H9 (cell line): Measurements from ENCODE around the gene LAMC3. TPM values are rescaled to one million over a fixed set of nuclear protein-coding genes. Genes with fewer than 3 reads are reported as not detected.

Source experiments
- DNase-seq: peaks from one replicate; pipeline ENCODE4 v3.0.0-alpha.2; 2017
- H2AFZ ChIP-seq: one replicate; pipeline ENCODE4 v1.6.1; 2013; ENCODE audit warnings: mild to moderate bottlenecking, low read length, control low read depth, moderate library complexity
- H2AK5ac ChIP-seq: 2 replicates; pipeline ENCODE4 v1.6.1; 2013; ENCODE audit warnings: low read length, control low read depth, mixed read lengths; ENCODE audit not compliant: insufficient read length
- H2BK120ac ChIP-seq: one replicate; pipeline ENCODE4 v1.6.1; 2013; ENCODE audit warnings: low read depth, mild to moderate bottlenecking, low read length, control low read depth, inconsistent platforms; ENCODE audit not compliant: poor library complexity, severe bottlenecking
- H2BK12ac ChIP-seq: 2 replicates; pipeline ENCODE4 v1.6.1; 2013; ENCODE audit warnings: low read length, control low read depth, mixed read lengths, low read depth; ENCODE audit not compliant: insufficient read length
- H2BK15ac ChIP-seq: 2 replicates; pipeline ENCODE4 v1.6.1; 2013; ENCODE audit warnings: low read depth, low read length, control low read depth
- H2BK20ac ChIP-seq: one replicate; pipeline ENCODE4 v1.6.1; 2013; ENCODE audit warnings: low read depth, mild to moderate bottlenecking, low read length, control low read depth, inconsistent platforms; ENCODE audit not compliant: poor library complexity, severe bottlenecking
- H2BK5ac ChIP-seq: 2 replicates; pipeline ENCODE4 v1.6.1; 2013; ENCODE audit warnings: low read length, control low read depth, mixed read lengths; ENCODE audit not compliant: insufficient read length
- H3K14ac ChIP-seq: 2 replicates; pipeline ENCODE4 v1.6.1; 2013; ENCODE audit warnings: low read length, control low read depth; ENCODE audit not compliant: insufficient read depth
- H3K18ac ChIP-seq: 2 replicates; pipeline ENCODE4 v1.6.1; 2013; ENCODE audit warnings: low read depth, mild to moderate bottlenecking, mixed read lengths, low read length, control low read depth; ENCODE audit not compliant: insufficient read length
- H3K23ac ChIP-seq: 2 replicates; pipeline ENCODE4 v1.6.1; 2013; ENCODE audit warnings: low read length, control low read depth, mixed read lengths, low read depth; ENCODE audit not compliant: insufficient read length
- H3K23me2 ChIP-seq: 2 replicates; pipeline ENCODE4 v1.6.1; 2013; ENCODE audit warnings: low read depth, mild to moderate bottlenecking, mixed read lengths, low read length, control low read depth; ENCODE audit not compliant: insufficient read length, poor library complexity, severe bottlenecking
- H3K27ac ChIP-seq: 2 replicates; pipeline ENCODE4 v1.5.1; 2013; ENCODE audit warnings: low read length, control low read depth, mixed read lengths, low read depth; ENCODE audit not compliant: insufficient read length
- H3K27me3 ChIP-seq: 2 replicates; pipeline ENCODE4 v1.6.1; 2013; ENCODE audit warnings: low read length, control low read depth, inconsistent platforms; ENCODE audit not compliant: insufficient read depth
- H3K4ac ChIP-seq: 2 replicates; pipeline ENCODE4 v1.6.1; 2013; ENCODE audit warnings: low read depth, mild to moderate bottlenecking, control low read depth, inconsistent platforms, low read length, moderate library complexity
- H3K4me1 ChIP-seq: 2 replicates; pipeline ENCODE4 v1.6.1; 2013; ENCODE audit warnings: low read length, control low read depth, inconsistent platforms; ENCODE audit not compliant: insufficient read depth
- H3K4me2 ChIP-seq: 2 replicates; pipeline ENCODE4 v1.6.1; 2013; ENCODE audit warnings: low read length, control low read depth, mixed read lengths; ENCODE audit not compliant: insufficient read length, insufficient read depth
- H3K56ac ChIP-seq: 2 replicates; pipeline ENCODE4 v1.6.1; 2013; ENCODE audit warnings: low read depth, mild to moderate bottlenecking, mixed read lengths, low read length, control low read depth; ENCODE audit not compliant: insufficient read length
- H3K79me1 ChIP-seq: 2 replicates; pipeline ENCODE4 v1.6.1; 2013; ENCODE audit warnings: low read depth, mild to moderate bottlenecking, moderate library complexity, low read length, control low read depth, inconsistent platforms; ENCODE audit not compliant: insufficient read depth, poor library complexity, severe bottlenecking
- H3K79me2 ChIP-seq: 2 replicates; pipeline ENCODE4 v1.6.1; 2013; ENCODE audit warnings: low read length, control low read depth, inconsistent platforms; ENCODE audit not compliant: insufficient read depth
- H3K9ac ChIP-seq: 2 replicates; pipeline ENCODE4 v1.6.1; 2013; ENCODE audit warnings: low read length, control low read depth, mixed read lengths; ENCODE audit not compliant: insufficient read length; ENCODE audit errors: extremely low read depth
- H3K9me3 ChIP-seq: one replicate; pipeline ENCODE4 v1.6.1; 2013; ENCODE audit warnings: low read depth, low read length, inconsistent platforms; ENCODE audit not compliant: control insufficient read depth
- H3T11ph ChIP-seq: one replicate; pipeline ENCODE4 v1.6.1; 2013; ENCODE audit warnings: mild to moderate bottlenecking, low read length, control low read depth, inconsistent platforms
- H4K20me1 ChIP-seq: one replicate; pipeline ENCODE4 v1.6.1; 2013; ENCODE audit not compliant: control insufficient read depth, insufficient read length, insufficient read depth
- H4K5ac ChIP-seq: 2 replicates; pipeline ENCODE4 v1.6.1; 2013; ENCODE audit warnings: low read depth, mild to moderate bottlenecking, mixed read lengths, low read length, control low read depth; ENCODE audit not compliant: insufficient read length
- H4K8ac ChIP-seq: replicated peaks from 2 replicates; pipeline ENCODE4 v1.6.1; 2013; ENCODE audit warnings: low read length, control low read depth, mixed read lengths, low read depth; ENCODE audit not compliant: insufficient read length
- H4K91ac ChIP-seq: 2 replicates; pipeline ENCODE4 v1.6.1; 2013; ENCODE audit warnings: low read depth, mild to moderate bottlenecking, moderate library complexity, mixed read lengths, low read length, control low read depth; ENCODE audit not compliant: insufficient read length
- H3K27ac Mint-ChIP-seq, 3 experiments: 2 replicates in 2 of 3; 3 replicates in 1 of 3; pipeline ENCODE4 v1.8.0; 2020 to 2021; ENCODE audit warnings: mixed read lengths in 3 of 3, mild to moderate bottlenecking in 1 of 3, moderate library complexity in 1 of 3
- H3K27me3 Mint-ChIP-seq: 2 replicates; pipeline ENCODE4 v1.8.0; 2021; ENCODE audit warnings: low read depth, mild to moderate bottlenecking, moderate library complexity, mixed read lengths
- H3K36me3 Mint-ChIP-seq, 3 experiments: 2 replicates in 2 of 3; 3 replicates in 1 of 3; pipeline ENCODE4 v1.8.0; 2020 to 2021; ENCODE audit warnings: low read depth in 3 of 3, mixed read lengths in 3 of 3; ENCODE audit not compliant: insufficient read depth in 1 of 3
- H3K4me1 Mint-ChIP-seq, 2 experiments: 2 replicates each; pipeline ENCODE4 v1.8.0; 2020; ENCODE audit warnings: mixed read lengths in 2 of 2
- H3K4me3 Mint-ChIP-seq, 2 experiments: 2 replicates in 1 of 2; 3 replicates in 1 of 2; pipeline ENCODE4 v1.8.0; 2020 to 2021; ENCODE audit warnings: mild to moderate bottlenecking in 2 of 2, mixed read lengths in 2 of 2, moderate library complexity in 1 of 2
- H3K9me3 Mint-ChIP-seq, 2 experiments: 2 replicates in 1 of 2; 3 replicates in 1 of 2; pipeline ENCODE4 v1.8.0; 2020; ENCODE audit warnings: mild to moderate bottlenecking in 2 of 2, mixed read lengths in 2 of 2, moderate library complexity in 1 of 2
- CTCF ChIP-seq: fragments of 200-600 bp; sonication (generic); conservative IDR thresholded peaks from 3 replicates; pipeline ENCODE4 v1.8.0; 2021; ENCODE audit warnings: antibody characterized with exemption, mild to moderate bottlenecking
- WGBS: extraction: QIAGEN DNeasy Blood & Tissue Kit; methylation state at CpG from one replicate; pipeline ENCODE4 v1.1.7; 2013; ENCODE audit warnings: missing lambda C conversion rate, low lambda C conversion rate, mixed read lengths; ENCODE audit not compliant: insufficient read length; ENCODE audit errors: extremely low coverage; 5-methylcytosine and 5-hydroxymethylcytosine counted together
- total RNA-seq: library from RNA; stranded (reverse); gene quantifications from 2 replicates; pipeline ENCODE4 v1.2.1, GENCODE V29; 2021

Gene LAMC3
- total RNA-seq, 1 experiment from 2014 or later: 21.7 TPM

- Mint-ChIP-seq H3K4me1 (no peaks in the 10 kb centered on the region), H3K27me3 (no peaks in the 10 kb centered on the region), H3K9me3 (no peaks in the 10 kb centered on the region; a peak in 1 of 5 replicates), H3K36me3 (peaks cover 5 to 11% (median 5%) of the 10 kb centered on the region in 3 experiments; a peak in 6 of 7 replicates), H3K27ac (no peak overlapping the region), H3K4me3 (no peak overlapping the region)
- Histone ChIP-seq H2BK15ac (no peak overlapping the region), H3K18ac (no peak overlapping the region), H2AK5ac (no peak overlapping the region), H3K4me2 (no peak overlapping the region), H2BK120ac (no peak overlapping the region), H4K8ac (no peak overlapping the region), H3K27ac (no peak overlapping the region), H3T11ph (no peak overlapping the region), H3K9ac (no peak overlapping the region), H3K4ac (no peak overlapping the region), H4K5ac (no peak overlapping the region), H3K79me2 (no peaks in the 10 kb centered on the region), H3K14ac (no peak overlapping the region), H3K23ac (no peak overlapping the region), H3K27me3 (no peaks in the 10 kb centered on the region), H3K56ac (no peak overlapping the region), H2BK12ac (no peak overlapping the region), H3K23me2 (no peaks in the 10 kb centered on the region), H4K91ac (no peak overlapping the region), H3K4me1 (no peaks in the 10 kb centered on the region), H4K20me1 (no peaks in the 10 kb centered on the region), H3K9me3 (no peaks in the 10 kb centered on the region), H2BK5ac (no peak overlapping the region), H2BK20ac (no peak overlapping the region), H2AFZ (no peak overlapping the region), H3K79me1 (no peaks in the 10 kb centered on the region)
- TF ChIP-seq CTCF: no peak
- no peak for DNase-seq
- no CpG with 5 or more reads among the region's 3 CpGs for WGBS
Measured at GRCh38 chr9:131046093-131046380, 37.1 kb downstream of the LAMC3 start.
